ENCODE results near the gene TRAPPC2.

- TF ChIP-seq EZH2phosphoT487 (IDR thresholded peaks at IDR 0.05; ENCODE audit: borderline replicate concordance, low read depth): no peak
- TF ChIP-seq, protein P1, sequence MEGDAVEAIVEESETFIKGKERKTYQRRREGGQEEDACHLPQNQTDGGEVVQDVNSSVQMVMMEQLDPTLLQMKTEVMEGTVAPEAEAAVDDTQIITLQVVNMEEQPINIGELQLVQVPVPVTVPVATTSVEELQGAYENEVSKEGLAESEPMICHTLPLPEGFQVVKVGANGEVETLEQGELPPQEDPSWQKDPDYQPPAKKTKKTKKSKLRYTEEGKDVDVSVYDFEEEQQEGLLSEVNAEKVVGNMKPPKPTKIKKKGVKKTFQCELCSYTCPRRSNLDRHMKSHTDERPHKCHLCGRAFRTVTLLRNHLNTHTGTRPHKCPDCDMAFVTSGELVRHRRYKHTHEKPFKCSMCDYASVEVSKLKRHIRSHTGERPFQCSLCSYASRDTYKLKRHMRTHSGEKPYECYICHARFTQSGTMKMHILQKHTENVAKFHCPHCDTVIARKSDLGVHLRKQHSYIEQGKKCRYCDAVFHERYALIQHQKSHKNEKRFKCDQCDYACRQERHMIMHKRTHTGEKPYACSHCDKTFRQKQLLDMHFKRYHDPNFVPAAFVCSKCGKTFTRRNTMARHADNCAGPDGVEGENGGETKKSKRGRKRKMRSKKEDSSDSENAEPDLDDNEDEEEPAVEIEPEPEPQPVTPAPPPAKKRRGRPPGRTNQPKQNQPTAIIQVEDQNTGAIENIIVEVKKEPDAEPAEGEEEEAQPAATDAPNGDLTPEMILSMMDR (IDR thresholded peaks at IDR 0.05): no peak
- no peak for TF ChIP-seq POLR2AphosphoS5 (IDR thresholded peaks at IDR 0.05; ENCODE audit: low read depth, low read length)
- TF ChIP-seq, protein P2, sequence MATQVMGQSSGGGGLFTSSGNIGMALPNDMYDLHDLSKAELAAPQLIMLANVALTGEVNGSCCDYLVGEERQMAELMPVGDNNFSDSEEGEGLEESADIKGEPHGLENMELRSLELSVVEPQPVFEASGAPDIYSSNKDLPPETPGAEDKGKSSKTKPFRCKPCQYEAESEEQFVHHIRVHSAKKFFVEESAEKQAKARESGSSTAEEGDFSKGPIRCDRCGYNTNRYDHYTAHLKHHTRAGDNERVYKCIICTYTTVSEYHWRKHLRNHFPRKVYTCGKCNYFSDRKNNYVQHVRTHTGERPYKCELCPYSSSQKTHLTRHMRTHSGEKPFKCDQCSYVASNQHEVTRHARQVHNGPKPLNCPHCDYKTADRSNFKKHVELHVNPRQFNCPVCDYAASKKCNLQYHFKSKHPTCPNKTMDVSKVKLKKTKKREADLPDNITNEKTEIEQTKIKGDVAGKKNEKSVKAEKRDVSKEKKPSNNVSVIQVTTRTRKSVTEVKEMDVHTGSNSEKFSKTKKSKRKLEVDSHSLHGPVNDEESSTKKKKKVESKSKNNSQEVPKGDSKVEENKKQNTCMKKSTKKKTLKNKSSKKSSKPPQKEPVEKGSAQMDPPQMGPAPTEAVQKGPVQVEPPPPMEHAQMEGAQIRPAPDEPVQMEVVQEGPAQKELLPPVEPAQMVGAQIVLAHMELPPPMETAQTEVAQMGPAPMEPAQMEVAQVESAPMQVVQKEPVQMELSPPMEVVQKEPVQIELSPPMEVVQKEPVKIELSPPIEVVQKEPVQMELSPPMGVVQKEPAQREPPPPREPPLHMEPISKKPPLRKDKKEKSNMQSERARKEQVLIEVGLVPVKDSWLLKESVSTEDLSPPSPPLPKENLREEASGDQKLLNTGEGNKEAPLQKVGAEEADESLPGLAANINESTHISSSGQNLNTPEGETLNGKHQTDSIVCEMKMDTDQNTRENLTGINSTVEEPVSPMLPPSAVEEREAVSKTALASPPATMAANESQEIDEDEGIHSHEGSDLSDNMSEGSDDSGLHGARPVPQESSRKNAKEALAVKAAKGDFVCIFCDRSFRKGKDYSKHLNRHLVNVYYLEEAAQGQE (IDR thresholded peaks at IDR 0.05; ENCODE audit: low read depth, low read length): no peak
- no peak for TF ChIP-seq EP300 (IDR thresholded peaks at IDR 0.05; ENCODE audit: borderline replicate concordance in 1 of 2, low read depth in 1 of 2, low read length in 1 of 2)
- TF ChIP-seq SMC3 (IDR thresholded peaks at IDR 0.05; ENCODE audit: low read depth, low read length): no peak
- no peak for TF ChIP-seq NFIC (IDR thresholded peaks at IDR 0.05; ENCODE audit: borderline replicate concordance)
- no peak for TF ChIP-seq USF1 (IDR thresholded peaks at IDR 0.05; ENCODE audit: borderline replicate concordance, low read depth)
- TF ChIP-seq JUND (IDR thresholded peaks at IDR 0.05): no peak
- TF ChIP-seq TAF1 (IDR thresholded peaks at IDR 0.05; ENCODE audit: borderline replicate concordance, low read depth, low read length): no peak
- TF ChIP-seq, protein P3, sequence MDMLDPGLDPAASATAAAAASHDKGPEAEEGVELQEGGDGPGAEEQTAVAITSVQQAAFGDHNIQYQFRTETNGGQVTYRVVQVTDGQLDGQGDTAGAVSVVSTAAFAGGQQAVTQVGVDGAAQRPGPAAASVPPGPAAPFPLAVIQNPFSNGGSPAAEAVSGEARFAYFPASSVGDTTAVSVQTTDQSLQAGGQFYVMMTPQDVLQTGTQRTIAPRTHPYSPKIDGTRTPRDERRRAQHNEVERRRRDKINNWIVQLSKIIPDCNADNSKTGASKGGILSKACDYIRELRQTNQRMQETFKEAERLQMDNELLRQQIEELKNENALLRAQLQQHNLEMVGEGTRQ (IDR thresholded peaks at IDR 0.05; ENCODE audit: borderline replicate concordance, low read depth, low read length): no peak
- no peak for TF ChIP-seq ZBTB33 (IDR thresholded peaks at IDR 0.05; ENCODE audit: borderline replicate concordance, low read depth)
Observed at GRCh38 chrX:13770013-13770535, 35.7 kb upstream of the TRAPPC2 start.
